H7 (cell line): Measurements from ENCODE around the gene CSRP2. TPM values are rescaled to one million over a fixed set of nuclear protein-coding genes. Genes with fewer than 3 reads are reported as not detected.

Experiments
- DNase-seq: peaks from one replicate; pipeline ENCODE4 v3.0.0; 2012
- H3K27me3 ChIP-seq: 2 replicates; pipeline ENCODE4 v1.6.0; 2011; ENCODE audit warnings: mild to moderate bottlenecking, low read length; ENCODE audit not compliant: control insufficient read depth, insufficient read depth
- H3K36me3 ChIP-seq: replicated peaks from 2 replicates; pipeline ENCODE4 v1.5.1; 2011; ENCODE audit warnings: low read length; ENCODE audit not compliant: control insufficient read depth, insufficient read depth
- H3K4me3 ChIP-seq: 2 replicates; pipeline ENCODE4 v1.5.1; 2011; ENCODE audit warnings: low read depth, mild to moderate bottlenecking, control low read depth, low read length, moderate library complexity; ENCODE audit not compliant: insufficient read depth
- total RNA-seq: library from RNA; depleted of rRNA; stranded (reverse); fragments of >200 nt; shearing (Covaris generic); gene quantifications from 2 replicates; pipeline ENCODE4 v1.2.3, GENCODE V29; 2014

Gene CSRP2
- total RNA-seq, 1 experiment from 2014 or later: 99.2 TPM

DNA sequence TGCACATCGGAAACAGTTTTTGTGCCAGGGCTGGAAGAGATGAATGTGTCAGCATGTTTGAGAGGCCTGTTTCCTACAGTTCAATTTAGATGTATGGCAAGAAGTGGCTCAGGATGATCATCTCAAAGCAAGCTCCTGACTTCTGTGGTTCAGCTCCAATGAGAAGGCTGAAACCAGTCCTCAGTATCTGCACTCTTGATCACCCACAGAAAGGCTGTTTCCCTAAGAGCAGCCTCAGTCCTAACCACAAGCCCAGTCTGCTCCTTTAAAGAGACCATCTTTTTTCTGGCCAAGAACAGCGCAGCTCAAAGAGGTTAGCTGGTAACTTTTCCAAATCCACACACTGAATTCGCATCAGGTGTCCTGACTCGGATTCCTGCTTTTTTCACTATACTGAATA, 19.2 kb downstream of the CSRP2 start:
- Histone ChIP-seq H3K27me3 (no peaks in the 10 kb centered on the region), H3K36me3 (no peaks in the 10 kb centered on the region), H3K4me3 (no peak overlapping the region)
- no peak for DNase-seq

DNA sequence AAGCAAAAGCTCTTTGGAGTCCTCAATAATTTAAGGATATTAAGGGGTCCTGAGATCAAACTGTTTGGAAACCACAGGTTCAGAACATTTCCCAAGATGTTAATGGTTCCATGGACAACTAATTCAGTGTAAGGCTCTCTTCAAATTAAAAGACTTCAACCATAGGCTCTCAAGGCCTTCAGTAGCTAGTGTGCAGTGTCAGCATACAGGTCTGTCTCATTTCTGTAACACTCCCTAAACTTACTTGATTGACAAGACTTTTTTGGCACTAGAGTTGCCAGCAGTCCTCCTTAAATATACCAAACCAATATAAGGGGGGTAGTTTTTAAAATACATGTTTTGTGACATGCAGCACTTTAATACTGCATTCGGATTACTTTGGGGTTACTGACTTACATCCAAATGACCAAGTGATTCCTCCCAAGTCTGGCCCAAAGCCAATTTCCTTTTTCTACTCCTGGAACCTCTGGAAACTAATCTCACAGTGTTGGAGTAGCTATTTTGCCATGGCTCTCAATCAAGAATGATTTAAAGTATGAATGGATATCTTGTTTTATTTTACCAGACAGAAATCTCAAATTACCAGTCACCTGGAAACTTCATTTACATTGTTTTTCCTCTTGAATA, 22.7 kb downstream of the CSRP2 start:
- Histone ChIP-seq H3K36me3 (no peaks in the 10 kb centered on the region), H3K4me3 (no peak overlapping the region), H3K27me3 (no peaks in the 10 kb centered on the region)
- no peak for DNase-seq

GRCh38 chr12:76855271-76855670, 23.5 kb downstream of the CSRP2 start:
- H3K27me3 ChIP-seq: no peaks in the 10 kb centered on the region
- no peaks in the 10 kb centered on the region for H3K36me3 ChIP-seq
- DNase-seq: no peak
- H3K4me3 ChIP-seq: no peak overlapping the region

GRCh38 chr12:76852106-76852505, 26.7 kb downstream of the CSRP2 start:
- H3K4me3 ChIP-seq: no peak overlapping the region
- H3K36me3 ChIP-seq: no peaks in the 10 kb centered on the region
- DNase-seq: no peak
- no peaks in the 10 kb centered on the region for H3K27me3 ChIP-seq

GRCh38 chr12:76848132-76848531, 30.7 kb downstream of the CSRP2 start:
- no peak overlapping the region for H3K4me3 ChIP-seq

GRCh38 chr12:76847260-76847659, 31.6 kb downstream of the CSRP2 start:
- Histone ChIP-seq H3K4me3 (no peak overlapping the region), H3K27me3 (no peaks in the 10 kb centered on the region), H3K36me3 (no peaks in the 10 kb centered on the region)
- DNase-seq: no peak

More at GRCh38 chr12:76848132-76848531, 30.7 kb downstream of the CSRP2 start:
- Histone ChIP-seq H3K27me3 (no peaks in the 10 kb centered on the region), H3K36me3 (no peaks in the 10 kb centered on the region)
- no peak for DNase-seq

- DNase-seq: no peak
- Histone ChIP-seq H3K36me3 (no peaks in the 10 kb centered on the region), H3K4me3 (no peak overlapping the region), H3K27me3 (no peaks in the 10 kb centered on the region)
Measured at GRCh38 chr12:76836633-76837032, 42.2 kb downstream of the CSRP2 start.

DNA sequence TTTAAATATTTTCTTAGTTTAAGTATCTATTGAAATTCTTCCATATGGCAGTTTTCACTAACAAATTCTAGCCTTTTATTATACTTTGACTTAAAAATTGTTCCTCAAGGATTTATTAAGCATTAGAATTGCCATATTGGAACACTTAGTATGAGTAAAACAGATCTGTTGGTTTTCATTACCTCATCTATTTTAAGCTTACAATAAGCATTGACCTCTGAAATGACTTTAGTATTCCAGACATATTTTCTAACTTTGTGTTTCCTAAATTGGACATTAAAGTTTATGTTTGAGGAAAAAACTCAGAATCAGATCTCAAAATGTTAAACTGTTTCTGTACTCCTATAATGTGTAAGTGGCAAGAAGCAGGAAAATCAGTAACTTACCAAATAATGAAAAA, 48.4 kb downstream of the CSRP2 start:
- no peaks in the 10 kb centered on the region for H3K27me3 ChIP-seq
- no peak overlapping the region for H3K4me3 ChIP-seq
- H3K36me3 ChIP-seq: peaks cover 1% of the 10 kb centered on the region; the same call in 1 of the 2 replicates
- DNase-seq: no peak

DNA sequence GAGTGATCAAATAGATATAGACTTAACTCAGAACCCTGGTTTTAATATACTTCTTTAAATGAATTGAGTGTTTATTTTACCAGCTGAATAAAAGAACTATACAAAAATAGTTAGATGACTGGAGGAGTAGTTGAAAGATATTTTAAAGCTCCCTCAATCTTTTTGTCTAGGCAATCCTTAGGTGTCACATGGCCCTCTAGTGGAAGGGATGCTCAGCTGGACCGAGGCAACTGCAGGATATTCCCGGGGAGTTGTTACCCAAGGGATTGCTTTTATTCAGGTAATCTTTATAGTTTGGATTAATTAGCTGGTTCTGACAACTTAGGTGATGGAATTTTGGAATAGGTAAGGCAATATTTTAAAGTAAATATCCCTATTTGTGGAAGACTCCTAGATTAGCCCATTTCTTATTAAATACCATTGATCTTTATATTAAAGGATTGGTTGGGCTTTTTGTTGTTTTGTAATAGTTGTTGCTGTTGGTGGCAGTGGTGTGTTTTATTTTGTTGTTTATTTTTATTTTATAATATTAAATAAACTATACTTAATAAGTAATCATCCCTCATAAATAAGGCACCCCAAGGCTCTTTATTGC, 57.8 kb downstream of the CSRP2 start:
- no peak overlapping the region for H3K4me3 ChIP-seq
- H3K36me3 ChIP-seq: peaks cover 2% of the 10 kb centered on the region; the same call in 1 of the 2 replicates
- DNase-seq: peak; percentile 39
- H3K27me3 ChIP-seq: no peaks in the 10 kb centered on the region

DNA sequence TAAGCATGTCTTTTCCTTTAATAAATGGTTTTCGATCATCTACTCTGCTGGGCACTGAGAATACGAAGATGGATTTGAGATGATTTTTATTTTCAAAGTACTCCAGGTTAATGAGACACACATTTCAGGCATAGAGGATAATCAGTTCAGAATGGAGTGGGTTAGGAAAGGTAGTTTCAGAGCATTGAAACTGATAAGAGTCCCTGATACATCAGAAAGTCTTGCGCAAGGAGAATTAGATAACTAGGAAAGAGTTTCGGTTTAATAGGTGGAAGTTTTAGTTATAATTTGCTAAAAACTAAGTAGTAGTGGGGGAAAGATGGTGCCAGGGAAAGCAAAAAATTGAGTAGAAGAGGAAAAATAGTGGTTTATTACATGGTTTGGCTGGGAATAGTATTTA, 64.8 kb downstream of the CSRP2 start:
- Histone ChIP-seq H3K36me3 (no peaks in the 10 kb centered on the region; the same call in 1 of the 2 replicates), H3K4me3 (no peak overlapping the region), H3K27me3 (no peaks in the 10 kb centered on the region)
- no peak for DNase-seq

- H3K36me3 ChIP-seq: no peaks in the 10 kb centered on the region; the same call in 1 of the 2 replicates
- H3K4me3 ChIP-seq: no peak overlapping the region
- no peaks in the 10 kb centered on the region for H3K27me3 ChIP-seq
- DNase-seq: no peak
Measured at GRCh38 chr12:76813265-76813664, 65.6 kb downstream of the CSRP2 start.

- H3K36me3 ChIP-seq: no peaks in the 10 kb centered on the region; the same call in 1 of the 2 replicates
- DNase-seq: no peak
- H3K4me3 ChIP-seq: no peak overlapping the region
- no peaks in the 10 kb centered on the region for H3K27me3 ChIP-seq
Measured at GRCh38 chr12:76811976-76812375, 66.8 kb downstream of the CSRP2 start.

GRCh38 chr12:76810671-76811419, 68.0 kb downstream of the CSRP2 start:
- Histone ChIP-seq H3K27me3 (no peaks in the 10 kb centered on the region), H3K36me3 (peaks cover 4% of the 10 kb centered on the region)
- DNase-seq: no peak

More at GRCh38 chr12:76810671-76811419, 68.0 kb downstream of the CSRP2 start:
- no peak overlapping the region for H3K4me3 ChIP-seq
